Measurements from ENCODE around the gene SIGMAR1.

- TF ChIP-seq CTCF (IDR thresholded peaks at IDR 0.05) (no peak), EP300 (IDR thresholded peaks at IDR 0.05) (no peak), POLR2AphosphoS5 (IDR thresholded peaks at IDR 0.05) (no peak)
These were observed 15.8 kb upstream of the SIGMAR1 start for GRCh38 chr9:34653151-34654072.

Data from suprapubic skin (tissue), 4 donors.